Suppressor macrophage treated with lipopolysaccharide for 4 hours (primary cell): ENCODE data around the gene LNX1.
A peak's percentile ranks its signal among the peaks of the same experiment; 100 is the strongest.
"Not testable (repeated sequence)": the region's sequence is repeated elsewhere in the genome, so short reads cannot be mapped to it uniquely, and the experiment has no call there.

Source experiments
- DNase-seq: peaks from one replicate; pipeline ENCODE4 v3.0.0-alpha.2; 2020

LNX1 gene

GRCh38 chr4:53490161-53490956 is 100.9 kb downstream of the LNX1 start:
- DNase-seq: no peak

GRCh38 chr4:53489279-53489889 is 101.9 kb downstream of the LNX1 start:
- peak; percentile 26 for DNase-seq

- no peak for DNase-seq
Observed at GRCh38 chr4:53487766-53488165, 103.5 kb downstream of the LNX1 start.

GRCh38 chr4:53485658-53486040 is 105.6 kb downstream of the LNX1 start:
- DNase-seq: no peak

GRCh38 chr4:53484911-53485657 is 106.2 kb downstream of the LNX1 start:
- no peak for DNase-seq

GRCh38 chr4:53483250-53483649 is 108.0 kb downstream of the LNX1 start:
- no peak for DNase-seq

- DNase-seq: no peak
Observed at GRCh38 chr4:53481586-53481985, 109.7 kb downstream of the LNX1 start.

GRCh38 chr4:53480909-53481308 is 110.4 kb downstream of the LNX1 start:
- DNase-seq: no peak

- DNase-seq: no peak
Observed at GRCh38 chr4:53479736-53480525, 111.4 kb downstream of the LNX1 start.

- no peak for DNase-seq
Observed at GRCh38 chr4:53478671-53479456, 112.4 kb downstream of the LNX1 start.

- no peak for DNase-seq
Observed at GRCh38 chr4:53477636-53478035, 113.7 kb downstream of the LNX1 start.

GRCh38 chr4:53477038-53477565 is 114.2 kb downstream of the LNX1 start:
- DNase-seq: no peak

- no peak for DNase-seq
Observed at GRCh38 chr4:53476232-53477037, 114.9 kb downstream of the LNX1 start.

GRCh38 chr4:53466576-53466975 is 124.7 kb downstream of the LNX1 start:
- not testable (repeated sequence) for DNase-seq

GRCh38 chr4:53465891-53466290 is 125.4 kb downstream of the LNX1 start:
- DNase-seq: no peak

- no peak for DNase-seq
Observed at GRCh38 chr4:53465281-53465680, 126.0 kb downstream of the LNX1 start.

GRCh38 chr4:53463340-53463739 is 127.9 kb downstream of the LNX1 start:
- no peak for DNase-seq

GRCh38 chr4:53461244-53461643 is 130.0 kb downstream of the LNX1 start:
- no peak for DNase-seq

GRCh38 chr4:53459548-53459947 is 131.7 kb downstream of the LNX1 start:
- no peak for DNase-seq

GRCh38 chr4:53456178-53456577 is 135.1 kb downstream of the LNX1 start:
- no peak for DNase-seq

GRCh38 chr4:53455766-53456165 is 135.5 kb downstream of the LNX1 start:
- DNase-seq: no peak
